C4-2B (cell line): ENCODE results near the gene SPINK1.
"Not testable (repeated sequence)": the region's sequence is repeated elsewhere in the genome, so short reads cannot be mapped to it uniquely, and the experiment has no call there.

Experiments
- CTCF ChIP-seq: fragments of 450-650 bp; conservative IDR thresholded peaks from 2 replicates; pipeline ENCODE4 v1.5.1; 2017; ENCODE audit warnings: mild to moderate bottlenecking
- ZFX ChIP-seq: fragments of 450-650 bp; IDR thresholded peaks from 2 replicates; pipeline ENCODE4 v1.6.1; 2017

- TF ChIP-seq CTCF, ZFX: not testable (repeated sequence)
Measured at GRCh38 chr5:147822222-147822621, 9.2 kb downstream of the SPINK1 start.
